ENCODE measurements around the gene POLR3G. TPM values are rescaled to one million over a fixed set of nuclear protein-coding genes. Genes with fewer than 3 reads are reported as not detected.

Gene POLR3G
- total and polyA plus RNA-seq, 2 of the 13 experiments (the other 11 are each of a cell fraction or from before 2014, with no cell fraction given) = 1.2 to 7.3 TPM

DNA sequence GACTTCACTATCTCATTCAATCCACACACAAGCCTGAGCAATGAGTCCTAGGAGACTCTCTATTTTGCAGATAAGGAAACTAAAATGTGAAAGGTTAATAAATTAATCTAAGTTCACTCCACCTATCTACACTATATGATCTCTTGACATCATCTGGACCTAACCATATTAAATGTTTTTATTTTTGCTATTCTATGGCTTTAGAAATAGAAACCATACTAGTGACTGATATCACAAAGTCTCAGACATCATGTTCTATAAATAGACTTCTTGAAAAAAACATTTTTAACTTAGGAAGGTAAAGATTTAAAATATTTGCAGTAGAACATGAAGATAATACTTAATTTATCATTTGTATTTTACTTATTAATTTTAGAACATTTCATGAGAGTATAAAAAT, 74.6 kb downstream of the POLR3G start (continued):
- TF ChIP-seq, protein P1, sequence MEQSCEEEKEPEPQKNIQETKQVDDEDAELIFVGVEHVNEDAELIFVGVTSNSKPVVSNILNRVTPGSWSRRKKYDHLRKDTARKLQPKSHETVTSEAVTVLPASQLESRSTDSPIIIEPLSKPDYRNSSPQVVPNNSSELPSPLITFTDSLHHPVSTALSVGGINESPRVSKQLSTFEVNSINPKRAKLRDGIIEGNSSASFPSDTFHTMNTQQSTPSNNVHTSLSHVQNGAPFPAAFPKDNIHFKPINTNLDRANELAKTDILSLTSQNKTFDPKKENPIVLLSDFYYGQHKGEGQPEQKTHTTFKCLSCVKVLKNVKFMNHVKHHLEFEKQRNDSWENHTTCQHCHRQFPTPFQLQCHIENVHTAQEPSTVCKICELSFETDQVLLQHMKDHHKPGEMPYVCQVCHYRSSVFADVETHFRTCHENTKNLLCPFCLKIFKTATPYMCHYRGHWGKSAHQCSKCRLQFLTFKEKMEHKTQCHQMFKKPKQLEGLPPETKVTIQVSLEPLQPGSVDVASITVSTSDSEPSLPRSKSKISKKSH (CRISPR knock-in tag; IDR thresholded peaks at IDR 0.05; ENCODE audit: borderline replicate concordance) = no peak
- no peak for TF ChIP-seq ZNF337 (CRISPR knock-in tag; IDR thresholded peaks at IDR 0.05; ENCODE audit: borderline replicate concordance, low read depth)
- no peak for TF ChIP-seq ONECUT2 (CRISPR knock-in tag; IDR thresholded peaks at IDR 0.05)
- no peak for TF ChIP-seq ZNF567 (CRISPR knock-in tag; IDR thresholded peaks at IDR 0.05; ENCODE audit: borderline replicate concordance)
- no peak for TF ChIP-seq ATF7-NPFF (CRISPR knock-in tag; IDR thresholded peaks at IDR 0.05; ENCODE audit: low read depth)
- no peak for TF ChIP-seq ZNF292 (CRISPR knock-in tag; IDR thresholded peaks at IDR 0.05; ENCODE audit: borderline replicate concordance, low read depth)
- no peak for TF ChIP-seq CREB1 (IDR thresholded peaks at IDR 0.05)
- TF ChIP-seq CREB1 (CRISPR knock-in tag; IDR thresholded peaks at IDR 0.05) = no peak

DNA sequence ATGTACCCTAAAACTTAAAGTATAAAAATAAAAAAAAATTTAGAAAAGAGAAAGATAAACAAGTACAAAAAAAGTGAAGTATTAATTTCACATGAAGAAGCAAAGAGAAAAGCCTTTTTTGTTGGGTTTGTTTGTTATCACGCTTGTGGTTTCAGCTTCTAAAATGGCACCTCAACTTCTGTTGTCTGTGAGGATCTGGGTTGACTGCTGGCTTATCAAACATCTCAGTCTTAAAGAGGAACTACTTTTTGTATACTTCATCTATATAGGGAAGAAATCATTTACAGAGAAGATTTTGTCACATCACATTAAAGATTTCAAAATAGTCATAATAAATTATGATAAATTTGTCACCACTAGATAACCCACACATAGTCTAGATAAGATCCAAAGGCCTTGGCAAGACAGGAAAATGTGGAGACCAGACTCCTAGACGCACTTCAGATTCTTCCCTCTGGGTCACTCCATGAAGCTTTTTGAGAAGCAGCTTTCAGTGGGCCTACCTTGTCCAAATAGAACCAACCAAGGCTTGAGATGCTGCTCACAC, 75.1 kb downstream of the POLR3G start:
- no peak overlapping the region for H3K9ac ChIP-seq (ENCODE audit: insufficient read depth, low read depth, low read length)
- ATAC-seq (no peak), FAIRE-seq (no peak), DNase-seq (ENCODE audit: low spot score) (no peak)
- peaks cover 8% of the 10 kb centered on the region for H3K4me1 ChIP-seq (ENCODE audit: insufficient read depth, low read length)
- POLR2A ChIA-PET = no interaction called here
- H3K4me2 ChIP-seq (ENCODE audit: low read depth, low read length) = no peak overlapping the region
- CTCF ChIA-PET (ENCODE audit: low intra/inter-chr PET ratio, low total read pairs) = no interaction called here
- H3K27ac ChIP-seq (ENCODE audit: extremely low read length, insufficient read depth, low read length) = no peak overlapping the region
- in situ Hi-C loops (cut with HindIII; ENCODE audit: extremely low pct_ligation_motif_present, low pct_unique_long_range_greater_than_20kb) (no loop called here), intact Hi-C loops (cut with micrococcal nuclease; ENCODE audit: unreplicated experiment) (no loop called here)
- H3K9me3 ChIP-seq (ENCODE audit: low read length) = no peaks in the 10 kb centered on the region
- H2AFZ ChIP-seq (ENCODE audit: low read length) = no peak overlapping the region
- H3K36me3 ChIP-seq (replicated peaks in 1 of 2; ENCODE audit: control insufficient read depth in 1 of 2, insufficient read depth in 2 of 2, low read length in 2 of 2) = no peaks in the 10 kb centered on the region
- TF ChIP-seq TP53 (CRISPR knock-in tag; conservative IDR thresholded peaks at IDR 0.05) (no peak), FIP1L1 (IDR thresholded peaks at IDR 0.05; ENCODE audit: borderline replicate concordance, insufficient read depth, low read depth, low read length) (no peak), ZNF556 (CRISPR knock-in tag; IDR thresholded peaks at IDR 0.05; ENCODE audit: borderline replicate concordance) (no peak), ZNF878 (CRISPR knock-in tag; IDR thresholded peaks at IDR 0.05) (no peak)
- WGBS (ENCODE audit: low lambda C conversion rate) = 27% methylated on average over 2 of the region's 2 CpGs
- 0 out of 5 replicates have a peak, but pooled peaks cover 0 to 2% of the 10 kb centered on the region in 2 experiments for H3K27me3 ChIP-seq (ENCODE audit: control insufficient read depth in 1 of 2, insufficient read depth in 2 of 2, low read length in 2 of 2)
- H3K79me2 ChIP-seq (ENCODE audit: insufficient read depth, low read length) = no peaks in the 10 kb centered on the region
- no peaks in the 10 kb centered on the region for H4K20me1 ChIP-seq (ENCODE audit: insufficient read depth, low read length)
- H3K4me3 ChIP-seq (replicated peaks in 1 of 3; ENCODE audit: insufficient read depth in 1 of 3, low read depth in 2 of 3, low read length in 3 of 3) = no peak overlapping the region
- BruUV-seq (replicated peaks) = no TSS peak

Measured in HepG2 (cell line).